HG03457 (cell line): ENCODE measurements around the gene RTKN.
"Not testable (repeated sequence)": the region's sequence is repeated elsewhere in the genome, so short reads cannot be mapped to it uniquely, and the experiment has no call there.

ENCODE experiments used
- ATAC-seq: cut with Tn5 transposase; IDR thresholded peaks from one replicate; pipeline ENCODE4 v1.9.1; 2021; ENCODE audit warnings: moderate number of reproducible peaks; ENCODE audit not compliant: unreplicated experiment

RTKN gene

DNA sequence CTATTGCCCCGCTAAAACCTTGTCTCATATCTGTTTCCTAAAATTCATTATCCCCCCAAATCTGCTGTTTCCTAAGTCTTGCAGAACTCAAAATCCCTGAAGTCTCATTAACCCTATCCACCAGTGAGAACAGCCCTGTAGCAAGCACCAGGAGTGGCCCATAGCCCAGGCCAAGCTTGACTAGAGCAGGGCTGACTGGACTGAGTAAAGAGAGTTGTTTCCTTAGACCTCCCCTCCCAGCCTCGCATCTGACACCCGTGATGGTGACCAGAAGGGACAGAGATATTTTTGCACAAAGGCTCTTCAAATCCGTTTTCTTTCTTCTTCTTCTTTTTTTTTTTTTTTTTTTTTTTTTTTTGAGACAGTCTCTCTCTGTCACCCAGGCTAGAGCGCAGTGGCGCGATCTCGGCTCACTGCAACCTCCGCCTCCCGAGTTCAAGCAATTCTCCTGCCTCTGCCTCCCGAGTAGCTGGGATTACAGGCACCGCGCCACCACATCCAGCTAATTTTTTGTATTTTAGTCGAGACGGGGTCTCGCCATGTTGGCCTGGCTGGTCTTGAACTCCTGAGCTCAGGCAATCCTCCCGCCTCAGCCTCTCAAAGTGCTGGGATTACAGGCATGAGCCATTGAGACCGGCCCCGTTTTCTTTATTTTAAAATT lies 21.2 kb downstream of the RTKN start:
- ATAC-seq, result not testable (repeated sequence)

GRCh38 chr2:74420006-74420405 lies 21.7 kb downstream of the RTKN start:
- ATAC-seq, result no peak

DNA sequence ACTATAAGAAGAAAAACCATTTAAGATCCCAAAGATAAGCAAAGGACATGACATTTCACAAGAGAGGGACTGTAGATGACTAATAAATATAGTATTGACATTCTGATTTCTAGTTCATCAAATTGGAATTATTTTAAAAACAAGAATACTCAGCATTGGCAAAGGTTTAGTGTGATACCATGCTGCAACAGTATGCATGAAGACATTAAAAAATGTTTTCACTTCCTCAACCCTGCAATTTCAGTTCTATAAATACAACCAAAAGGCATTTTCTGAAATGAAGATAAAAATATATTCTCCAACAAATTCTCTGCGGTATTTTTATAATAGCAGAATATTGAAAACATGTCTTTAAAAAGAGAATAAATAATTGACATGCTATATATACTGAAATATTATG lies 22.4 kb downstream of the RTKN start:
- ATAC-seq, result no peak

DNA sequence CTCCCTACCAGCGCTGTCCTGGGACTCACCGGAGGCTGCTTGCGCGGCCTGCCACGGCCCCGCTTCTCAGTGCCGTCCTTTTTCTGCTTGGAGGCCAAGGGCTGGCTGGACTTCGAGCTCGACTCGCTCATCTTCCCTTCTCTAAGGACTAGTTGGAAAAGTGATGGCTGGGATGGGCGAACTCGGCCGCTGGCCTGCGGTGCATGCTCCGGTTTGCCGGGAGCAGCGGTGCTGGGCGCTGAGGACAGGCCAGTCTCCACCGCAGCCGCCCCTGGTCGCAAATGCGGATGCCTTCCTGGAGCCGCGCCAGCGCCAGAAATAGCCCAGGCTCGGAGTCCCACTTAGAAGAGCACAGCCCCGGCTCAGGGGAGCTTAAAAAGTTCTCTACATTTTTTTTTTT lies 23.4 kb downstream of the RTKN start:
- no peak for ATAC-seq

- no peak for ATAC-seq
Observed at GRCh38 chr2:74417763-74418162, 24.0 kb downstream of the RTKN start.

DNA sequence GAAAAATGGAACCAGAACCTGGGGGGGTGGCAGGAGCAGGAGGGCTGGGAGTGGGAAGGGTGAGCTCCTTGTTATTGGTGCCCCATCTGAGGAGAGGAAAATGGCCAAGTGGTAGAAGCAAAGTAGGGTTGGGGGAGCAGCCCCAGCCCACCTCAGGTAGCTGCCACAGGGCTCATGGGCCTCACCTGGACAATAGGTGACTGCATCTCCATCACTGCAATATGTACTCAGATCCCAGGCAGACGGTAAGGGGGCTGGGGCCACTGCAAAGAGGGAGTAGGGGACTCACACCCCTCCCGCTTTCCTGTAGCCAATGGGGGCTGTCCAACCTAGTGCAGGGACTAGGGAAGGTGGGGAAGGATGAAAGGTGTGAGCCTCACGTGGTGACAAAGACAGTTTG lies 24.5 kb downstream of the RTKN start:
- ATAC-seq, result no peak

DNA sequence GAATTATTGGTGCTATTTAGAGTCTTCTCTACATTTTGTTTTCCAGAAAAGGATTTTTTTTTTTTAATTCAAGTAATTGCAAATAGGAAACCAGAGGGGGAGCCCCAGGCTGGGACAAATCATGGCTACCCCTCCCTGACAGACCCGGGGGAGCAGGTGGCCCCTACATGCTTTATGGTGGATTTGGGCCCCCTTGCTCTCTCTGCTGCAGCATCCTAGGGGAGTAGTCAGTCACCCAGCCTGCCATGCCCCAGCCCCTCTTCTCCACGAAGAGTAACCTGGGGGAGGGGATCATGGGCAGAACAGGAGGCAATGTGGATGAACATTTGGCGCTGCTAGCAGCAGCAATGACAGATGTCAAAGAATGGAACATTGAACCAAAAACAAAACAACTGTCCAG lies 25.0 kb downstream of the RTKN start:
- no peak for ATAC-seq

DNA sequence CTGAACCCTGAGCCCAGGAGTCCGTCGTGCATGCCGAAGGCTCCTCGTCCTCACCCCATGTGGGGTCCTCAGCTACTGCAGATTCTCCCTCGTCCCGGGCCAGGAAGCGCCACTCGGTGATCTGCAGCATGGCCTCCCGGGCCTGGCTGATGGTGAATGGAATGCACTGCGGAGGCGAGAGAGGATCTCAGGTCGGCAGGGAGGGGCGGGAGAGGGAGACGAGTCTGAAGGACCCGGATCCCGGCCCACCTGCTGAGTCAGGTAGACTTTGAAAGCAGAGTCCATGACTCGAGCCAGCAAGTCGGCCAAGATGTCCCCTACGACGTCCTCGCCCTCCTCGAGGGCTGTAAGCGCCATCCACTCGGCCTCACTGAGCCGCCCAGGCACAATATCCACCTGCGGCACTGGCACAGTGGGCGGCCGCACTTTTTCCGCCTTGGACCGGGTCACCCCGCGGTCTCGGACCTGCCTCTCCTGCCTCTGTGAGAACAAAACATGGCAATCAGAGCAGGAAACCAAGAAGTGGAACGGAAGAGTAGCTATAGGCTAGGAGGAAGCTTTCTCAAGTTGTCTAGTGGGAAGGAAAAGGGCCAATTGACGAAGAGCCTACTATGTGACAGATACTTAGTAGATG lies 25.9 kb downstream of the RTKN start:
- ATAC-seq, result no peak

- no peak for ATAC-seq
Observed at GRCh38 chr2:74414881-74415761, 26.6 kb downstream of the RTKN start.

DNA sequence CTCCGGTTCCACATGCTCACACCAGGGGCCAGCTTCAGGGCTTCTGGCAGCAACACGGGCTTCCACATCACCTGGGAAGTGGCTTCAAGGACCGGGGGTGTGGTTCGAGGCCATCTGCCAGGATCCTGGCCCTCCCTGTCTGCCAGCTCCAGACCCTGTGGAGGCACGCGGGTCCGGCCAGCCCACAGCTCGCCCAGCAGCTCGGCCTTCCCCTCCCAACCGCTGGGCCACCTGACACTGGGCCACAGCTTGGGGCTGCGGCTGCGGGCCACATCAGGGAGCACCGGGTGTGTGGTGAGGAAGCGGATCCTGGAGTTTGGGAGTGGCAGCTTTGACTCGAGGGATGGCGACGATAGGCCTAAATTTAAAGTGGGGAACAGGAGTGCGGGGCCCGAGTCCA lies 27.3 kb downstream of the RTKN start:
- ATAC-seq, result no peak

GRCh38 chr2:74413001-74413698 lies 28.6 kb downstream of the RTKN start:
- ATAC-seq, result no peak

DNA sequence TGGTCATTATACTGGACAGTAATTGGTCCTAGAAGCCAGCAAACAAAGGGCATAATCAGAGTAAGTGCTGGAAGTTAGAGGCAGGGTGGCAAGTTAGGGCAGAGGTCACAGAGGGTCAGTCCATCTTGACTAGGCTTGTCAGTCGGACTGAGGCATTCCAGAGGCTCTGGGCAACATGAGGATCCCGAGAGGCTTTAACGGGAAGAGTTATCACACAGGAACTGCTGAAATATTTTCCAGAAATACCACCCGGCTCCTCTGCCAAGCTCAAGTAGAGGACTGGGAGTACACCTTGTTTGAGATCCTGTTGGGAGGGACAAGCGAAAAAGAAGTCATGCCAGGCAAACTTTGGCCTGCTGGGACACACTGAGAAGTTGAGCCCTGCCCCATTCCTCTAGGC lies 34.1 kb downstream of the RTKN start:
- ATAC-seq, result no peak

DNA sequence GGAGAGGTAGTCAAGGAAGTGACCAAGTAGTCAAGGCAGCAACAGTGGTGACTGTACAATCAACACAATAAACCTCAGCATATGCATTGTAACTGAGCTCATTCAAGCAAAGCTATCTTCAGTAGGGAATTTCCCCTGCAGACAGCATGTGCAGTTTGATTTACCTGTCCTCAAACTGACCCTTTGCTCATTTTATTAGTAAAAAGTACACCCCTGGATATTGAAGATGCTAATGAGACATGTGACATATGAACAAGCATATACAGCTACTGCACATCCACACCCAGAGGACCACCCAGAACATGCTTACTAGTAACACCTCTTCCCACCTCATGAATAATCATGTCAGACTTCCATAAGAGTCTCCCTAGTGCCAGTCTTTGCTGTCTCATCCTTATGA lies 35.7 kb downstream of the RTKN start:
- no peak for ATAC-seq

GRCh38 chr2:74401891-74402290 lies 39.8 kb downstream of the RTKN start:
- ATAC-seq, result no peak

- ATAC-seq, result no peak
Observed at GRCh38 chr2:74399785-74400184, 42.0 kb downstream of the RTKN start.

DNA sequence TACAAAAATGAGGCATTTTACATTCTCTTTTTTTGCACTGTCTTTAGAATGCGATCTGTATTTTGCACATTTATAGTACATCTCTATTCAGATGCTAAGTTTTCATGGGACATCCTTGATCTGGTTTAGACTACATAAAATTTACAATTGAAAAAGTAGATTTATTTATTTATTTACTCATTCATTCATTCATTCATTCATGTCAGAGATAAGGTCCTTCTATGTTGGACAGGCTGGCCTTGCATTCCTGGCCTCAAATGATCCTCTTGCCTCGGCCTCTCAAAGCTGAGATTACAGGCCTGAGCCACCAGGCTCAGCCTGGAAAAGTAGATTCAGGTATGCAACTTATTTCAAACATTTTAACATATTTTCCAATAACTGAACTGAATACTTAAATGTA lies 45.6 kb downstream of the RTKN start:
- ATAC-seq, result no peak

GRCh38 chr2:74393525-74393924 lies 48.2 kb downstream of the RTKN start:
- ATAC-seq, result no peak

GRCh38 chr2:74392449-74392743 lies 49.3 kb downstream of the RTKN start:
- ATAC-seq, result no peak

DNA sequence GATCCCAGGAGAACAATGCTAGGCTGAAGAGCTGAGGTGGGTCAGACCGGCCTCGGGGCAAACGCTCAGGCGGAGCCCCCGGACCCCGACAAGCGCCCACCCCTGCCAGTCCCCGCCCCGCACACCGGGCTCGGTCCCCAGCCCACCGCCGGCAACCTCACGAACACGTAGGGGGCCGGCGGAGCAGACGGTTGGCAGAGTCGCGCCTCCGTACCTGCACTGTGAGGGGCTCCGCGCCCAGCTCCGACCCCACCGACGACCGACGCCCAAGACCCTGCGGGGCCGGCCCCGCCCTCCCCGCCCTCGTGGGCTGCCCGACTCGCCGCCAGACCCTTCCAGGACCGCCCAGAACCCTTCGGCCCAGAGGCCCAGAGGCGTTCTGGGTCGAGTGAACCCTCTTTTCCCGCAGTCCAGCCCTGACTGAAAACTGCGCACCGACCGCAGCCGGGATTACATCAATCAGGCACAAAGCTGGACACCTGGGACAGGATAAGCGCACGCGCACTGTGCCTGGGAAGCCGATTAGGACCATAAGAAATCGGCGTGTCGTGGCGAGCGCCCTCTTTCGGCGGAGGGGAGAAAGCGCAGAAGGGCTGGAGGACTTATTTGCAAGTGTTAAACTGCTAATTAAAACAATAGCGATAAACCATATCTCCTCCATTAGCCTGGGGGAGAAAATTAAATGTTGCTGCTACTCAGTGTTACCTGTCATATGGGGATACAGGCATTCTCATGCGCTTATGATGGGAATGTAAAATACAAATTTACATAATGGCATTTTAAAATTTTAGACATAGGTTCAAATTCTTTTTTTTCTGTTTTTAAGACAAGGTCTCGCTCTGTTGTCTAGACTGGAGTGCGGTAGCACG lies 49.9 kb downstream of the RTKN start:
- ATAC-seq, result no peak

DNA sequence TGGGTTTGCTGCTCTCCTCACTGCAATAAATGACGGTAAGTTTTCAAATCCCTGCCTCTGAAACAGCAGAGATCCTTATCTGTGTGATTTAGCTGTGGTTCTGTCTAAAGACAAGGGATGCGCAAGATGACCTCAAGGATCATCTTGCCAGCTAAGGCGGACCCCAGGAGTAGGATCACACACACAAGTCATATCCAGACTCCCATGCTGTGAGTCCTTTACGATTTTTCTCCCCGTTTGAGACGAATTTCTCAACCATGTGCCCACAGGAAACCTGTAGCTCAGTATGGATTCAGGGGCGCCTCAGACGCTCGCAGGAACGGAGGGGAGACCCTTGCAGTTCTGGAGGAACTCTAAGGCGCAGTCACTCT lies 50.5 kb downstream of the RTKN start:
- no peak for ATAC-seq

- ATAC-seq, result no peak
Observed at GRCh38 chr2:74390606-74391005, 51.1 kb downstream of the RTKN start.
